Esophagus muscularis mucosa (tissue), 3 donors: ENCODE results near the gene BRSK2.

Source experiments
- POLR2AphosphoS5 ChIP-seq, 2 donors: sonication (generic); formaldehyde crosslinking; IDR thresholded peaks; one replicate each; pipeline ENCODE4 v1.6.1; 2017; ENCODE audit warnings: antibody characterized with exemption in 2 of 2
- TF ChIP-seq, protein P1 (sequence below), 3 experiments: fragments of 200-600 bp in 2 of 3; fragments of 450-650 bp in 1 of 3; sonication (generic) in 2 of 3; IDR thresholded peaks; one replicate each; pipeline ENCODE4 v1.5.1; 2017 to 2019; ENCODE audit warnings: antibody characterized with exemption in 3 of 3, mild to moderate bottlenecking in 2 of 3, moderate library complexity in 1 of 3

DNA sequence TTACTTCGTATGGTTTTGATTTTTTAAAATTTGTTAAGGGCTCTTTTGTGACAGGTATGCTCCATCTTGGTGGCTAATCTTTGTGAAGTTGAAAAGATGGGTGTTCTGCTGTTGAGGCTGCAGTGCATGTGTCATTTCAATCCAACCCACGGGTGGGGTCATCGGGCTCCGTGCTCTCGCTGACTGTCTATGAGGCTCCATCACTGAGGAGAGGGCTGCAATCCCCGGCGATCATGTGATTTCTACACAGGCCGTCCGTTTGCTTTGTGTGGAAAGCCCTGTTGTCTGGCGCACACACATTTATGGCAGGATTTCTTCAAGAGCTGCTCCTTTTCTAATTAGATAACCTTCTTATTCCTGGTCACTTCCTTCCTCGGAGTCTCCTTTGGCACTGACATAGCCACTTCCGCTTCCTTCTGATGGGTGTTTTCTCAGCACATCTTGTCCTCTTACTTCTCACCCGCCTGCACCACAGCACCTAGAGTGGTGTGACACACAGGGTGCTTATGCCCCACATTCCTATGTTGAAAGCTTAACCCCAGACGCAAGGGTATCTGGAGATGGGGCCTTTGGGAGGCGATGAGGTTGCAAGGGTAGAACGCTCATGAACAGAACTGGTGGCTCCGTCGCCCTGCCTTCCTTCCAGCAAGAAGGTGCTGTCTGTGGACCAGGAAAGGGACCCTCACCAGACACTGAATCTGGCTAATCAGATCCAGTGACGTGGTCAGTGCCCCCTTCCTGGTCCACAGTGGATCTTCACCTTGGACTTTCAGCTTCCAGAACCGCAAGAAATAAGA is 87.4 kb downstream of the BRSK2 start:
- TF ChIP-seq, protein P1, sequence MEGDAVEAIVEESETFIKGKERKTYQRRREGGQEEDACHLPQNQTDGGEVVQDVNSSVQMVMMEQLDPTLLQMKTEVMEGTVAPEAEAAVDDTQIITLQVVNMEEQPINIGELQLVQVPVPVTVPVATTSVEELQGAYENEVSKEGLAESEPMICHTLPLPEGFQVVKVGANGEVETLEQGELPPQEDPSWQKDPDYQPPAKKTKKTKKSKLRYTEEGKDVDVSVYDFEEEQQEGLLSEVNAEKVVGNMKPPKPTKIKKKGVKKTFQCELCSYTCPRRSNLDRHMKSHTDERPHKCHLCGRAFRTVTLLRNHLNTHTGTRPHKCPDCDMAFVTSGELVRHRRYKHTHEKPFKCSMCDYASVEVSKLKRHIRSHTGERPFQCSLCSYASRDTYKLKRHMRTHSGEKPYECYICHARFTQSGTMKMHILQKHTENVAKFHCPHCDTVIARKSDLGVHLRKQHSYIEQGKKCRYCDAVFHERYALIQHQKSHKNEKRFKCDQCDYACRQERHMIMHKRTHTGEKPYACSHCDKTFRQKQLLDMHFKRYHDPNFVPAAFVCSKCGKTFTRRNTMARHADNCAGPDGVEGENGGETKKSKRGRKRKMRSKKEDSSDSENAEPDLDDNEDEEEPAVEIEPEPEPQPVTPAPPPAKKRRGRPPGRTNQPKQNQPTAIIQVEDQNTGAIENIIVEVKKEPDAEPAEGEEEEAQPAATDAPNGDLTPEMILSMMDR (IDR thresholded peaks at IDR 0.05): no peak
- TF ChIP-seq POLR2AphosphoS5 (IDR thresholded peaks at IDR 0.05): peak in 1 of 2 donors; percentile 19
